Endodermal cell (in vitro differentiated cells): Measurements from ENCODE around the gene CDC42BPB. TPM values are rescaled to one million over a fixed set of nuclear protein-coding genes. Genes with fewer than 3 reads are reported as not detected.

Source experiments
- DNase-seq: peaks from one replicate; pipeline ENCODE4 v3.0.0-alpha.2; 2017
- H3K27ac ChIP-seq: 2 replicates; pipeline ENCODE4 v1.5.1; 2013; ENCODE audit warnings: mild to moderate bottlenecking, low read depth, low read length, moderate library complexity
- H3K27me3 ChIP-seq: 2 replicates; pipeline ENCODE4 v1.6.1; 2013; ENCODE audit warnings: mild to moderate bottlenecking, low read length, moderate library complexity; ENCODE audit not compliant: insufficient read depth, control insufficient read depth, poor library complexity, severe bottlenecking
- H3K36me3 ChIP-seq: 2 replicates; pipeline ENCODE4 v1.7.0; 2013; ENCODE audit warnings: mild to moderate bottlenecking, low read length, moderate library complexity; ENCODE audit not compliant: control insufficient read depth, insufficient read depth
- H3K4me1 ChIP-seq: one replicate; pipeline ENCODE4 v1.7.0; 2013; ENCODE audit warnings: low read length; ENCODE audit not compliant: control insufficient read depth, insufficient read depth
- H3K4me3 ChIP-seq: 2 replicates; pipeline ENCODE4 v1.5.1; 2013; ENCODE audit warnings: mild to moderate bottlenecking, low read length, moderate library complexity
- H3K9ac ChIP-seq: 2 replicates; pipeline ENCODE4 v1.6.1; 2013; ENCODE audit warnings: mild to moderate bottlenecking, low read length, moderate library complexity; ENCODE audit not compliant: poor library complexity, severe bottlenecking; ENCODE audit errors: extremely low read depth
- H3K9me3 ChIP-seq: 2 replicates; pipeline ENCODE4 v1.6.1; 2013; ENCODE audit warnings: mild to moderate bottlenecking, low read length, moderate library complexity; ENCODE audit not compliant: control insufficient read depth
- H3K27ac Mint-ChIP-seq: 2 replicates; pipeline ENCODE4 v1.8.0; 2020; ENCODE audit warnings: mixed read lengths
- H3K27me3 Mint-ChIP-seq: 2 replicates; pipeline ENCODE4 v1.8.0; 2021; ENCODE audit warnings: mild to moderate bottlenecking, mixed read lengths; ENCODE audit not compliant: insufficient read depth
- H3K36me3 Mint-ChIP-seq: 2 replicates; pipeline ENCODE4 v1.8.0; 2020; ENCODE audit warnings: low read depth, mixed read lengths
- H3K4me1 Mint-ChIP-seq: 2 replicates; pipeline ENCODE4 v1.8.0; 2020; ENCODE audit warnings: mixed read lengths
- H3K4me3 Mint-ChIP-seq: 2 replicates; pipeline ENCODE4 v1.8.0; 2020; ENCODE audit warnings: mild to moderate bottlenecking, moderate library complexity, mixed read lengths
- H3K9me3 Mint-ChIP-seq: 2 replicates; pipeline ENCODE4 v1.8.0; 2020; ENCODE audit warnings: mild to moderate bottlenecking, mixed read lengths
- WGBS, 2 experiments: methylation state at CpG; one replicate each; pipeline versions ENCODE4 v1.1.5 to v1.1.7; 2013; ENCODE audit warnings: missing lambda C conversion rate in 2 of 2, mixed read lengths in 1 of 2; ENCODE audit not compliant: insufficient coverage in 1 of 2, insufficient read length in 1 of 2; 5-methylcytosine and 5-hydroxymethylcytosine counted together
- total RNA-seq, 2 donors: library from RNA; stranded (reverse); fragmentation: NEBNext Ultra II Directional in 1 of 2; extraction: Animal tissue kit (Norgen Biotek cat#: 25700) in 1 of 2; gene quantifications; 2 replicates in 1 of 2; 3 replicates in 1 of 2; pipeline ENCODE4 v1.2.1, GENCODE V29; 2021
- TF ChIP-seq, protein P1 (sequence below): fragments of 200-600 bp; sonication (generic); conservative IDR thresholded peaks from 2 replicates; pipeline ENCODE4 v1.5.0; 2021; ENCODE audit warnings: antibody characterized with exemption, mild to moderate bottlenecking

CDC42BPB gene
- total RNA-seq, 2 donors from 2014 or later: 120 to 123 TPM

- Histone ChIP-seq H3K27me3 (no peaks in the 10 kb centered on the region), H3K27ac (no peak overlapping the region), H3K4me3 (no peak overlapping the region), H3K4me1 (no peaks in the 10 kb centered on the region), H3K36me3 (peaks cover 96% of the 10 kb centered on the region), H3K9ac (no peak overlapping the region), H3K9me3 (no peaks in the 10 kb centered on the region)
- TF ChIP-seq, protein P1, sequence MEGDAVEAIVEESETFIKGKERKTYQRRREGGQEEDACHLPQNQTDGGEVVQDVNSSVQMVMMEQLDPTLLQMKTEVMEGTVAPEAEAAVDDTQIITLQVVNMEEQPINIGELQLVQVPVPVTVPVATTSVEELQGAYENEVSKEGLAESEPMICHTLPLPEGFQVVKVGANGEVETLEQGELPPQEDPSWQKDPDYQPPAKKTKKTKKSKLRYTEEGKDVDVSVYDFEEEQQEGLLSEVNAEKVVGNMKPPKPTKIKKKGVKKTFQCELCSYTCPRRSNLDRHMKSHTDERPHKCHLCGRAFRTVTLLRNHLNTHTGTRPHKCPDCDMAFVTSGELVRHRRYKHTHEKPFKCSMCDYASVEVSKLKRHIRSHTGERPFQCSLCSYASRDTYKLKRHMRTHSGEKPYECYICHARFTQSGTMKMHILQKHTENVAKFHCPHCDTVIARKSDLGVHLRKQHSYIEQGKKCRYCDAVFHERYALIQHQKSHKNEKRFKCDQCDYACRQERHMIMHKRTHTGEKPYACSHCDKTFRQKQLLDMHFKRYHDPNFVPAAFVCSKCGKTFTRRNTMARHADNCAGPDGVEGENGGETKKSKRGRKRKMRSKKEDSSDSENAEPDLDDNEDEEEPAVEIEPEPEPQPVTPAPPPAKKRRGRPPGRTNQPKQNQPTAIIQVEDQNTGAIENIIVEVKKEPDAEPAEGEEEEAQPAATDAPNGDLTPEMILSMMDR: no peak
- Mint-ChIP-seq H3K27me3 (no peaks in the 10 kb centered on the region), H3K4me1 (no peaks in the 10 kb centered on the region), H3K9me3 (no peaks in the 10 kb centered on the region), H3K36me3 (peaks cover 92% of the 10 kb centered on the region), H3K4me3 (no peak overlapping the region), H3K27ac (no peak overlapping the region)
- WGBS, 2 experiments: 93 to 95% methylated on average over 37 to 39 of the region's 39 CpGs
- DNase-seq: peak; percentile 36
Measured at GRCh38 chr14:102964152-102964730, 93.1 kb downstream of the CDC42BPB start.

DNA sequence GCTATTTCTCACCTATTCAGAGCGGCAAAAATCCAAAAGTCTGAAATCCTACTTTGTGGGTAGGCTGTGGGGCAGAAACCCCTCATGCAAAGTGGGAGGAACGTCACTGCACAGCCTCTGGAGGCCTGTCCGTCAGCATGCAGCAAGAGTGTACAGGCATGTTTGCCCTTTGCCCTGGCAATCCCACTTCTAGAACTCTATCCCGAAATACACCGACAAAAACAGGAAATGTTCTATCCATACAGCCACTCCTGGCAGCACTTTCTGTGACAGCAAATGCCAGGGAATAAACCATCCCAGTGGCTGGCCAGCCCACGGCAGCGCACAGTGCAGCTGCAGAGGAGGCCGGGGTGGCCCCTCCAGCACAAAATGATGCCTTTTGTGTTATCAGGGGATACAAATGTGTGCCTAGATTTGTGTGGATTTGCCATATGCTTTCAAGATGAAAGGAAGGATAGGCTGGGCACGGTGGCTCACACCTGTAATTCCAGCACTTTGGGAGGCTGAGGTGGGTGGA is 95.2 kb downstream of the CDC42BPB start:
- 96 to 99% methylated on average over 7 to 9 of the region's 9 CpGs for WGBS, 2 experiments
- Histone ChIP-seq H3K27ac (no peak overlapping the region), H3K9ac (no peak overlapping the region), H3K4me3 (no peak overlapping the region), H3K9me3 (no peaks in the 10 kb centered on the region), H3K27me3 (no peaks in the 10 kb centered on the region), H3K4me1 (no peaks in the 10 kb centered on the region), H3K36me3 (peaks cover 95% of the 10 kb centered on the region)
- DNase-seq: no peak
- TF ChIP-seq, protein P1: no peak
- Mint-ChIP-seq H3K36me3 (peaks cover 88% of the 10 kb centered on the region), H3K4me3 (no peak overlapping the region), H3K27ac (no peak overlapping the region), H3K27me3 (no peaks in the 10 kb centered on the region), H3K9me3 (no peaks in the 10 kb centered on the region), H3K4me1 (no peaks in the 10 kb centered on the region)

- Histone ChIP-seq H3K9ac (no peak overlapping the region), H3K27me3 (no peaks in the 10 kb centered on the region), H3K9me3 (no peaks in the 10 kb centered on the region), H3K27ac (no peak overlapping the region), H3K4me3 (no peak overlapping the region), H3K36me3 (peaks cover 88% of the 10 kb centered on the region), H3K4me1 (peaks cover 6% of the 10 kb centered on the region)
- no peak for DNase-seq
- H3K27ac Mint-ChIP-seq: no peak overlapping the region
- H3K4me3 Mint-ChIP-seq: no peak overlapping the region
- peaks cover 75% of the 10 kb centered on the region for H3K36me3 Mint-ChIP-seq
- TF ChIP-seq, protein P1: no peak
- H3K27me3 Mint-ChIP-seq: no peaks in the 10 kb centered on the region
- peaks cover 23% of the 10 kb centered on the region for H3K4me1 Mint-ChIP-seq
- 94 to 95% methylated on average over 4 to 10 of the region's 10 CpGs for WGBS, 2 experiments
- H3K9me3 Mint-ChIP-seq: no peaks in the 10 kb centered on the region
Measured at GRCh38 chr14:102958461-102958860, 98.9 kb downstream of the CDC42BPB start.
